A673 (cell line): ENCODE data around the gene TMEM248. TPM values are rescaled to one million over a fixed set of nuclear protein-coding genes. Genes with fewer than 3 reads are reported as not detected.

Experiments
- BruUV-seq: library from RNA; stranded (reverse); fragments of 400-500 nt; replicated peaks from 2 replicates; lab custom pipeline; 2021; lab: Mats Ljungman, UMichigan
- CTCF ChIA-PET: fragments of 300-600 bp; sonication (Branson Sonifier 250); formaldehyde crosslinking; loops from one replicate; lab custom pipeline; 2022; ENCODE audit warnings: antibody characterized with exemption; lab: Charles Lee
- POLR2A ChIA-PET: fragments of 300-600 bp; sonication (Branson Sonifier 250); formaldehyde crosslinking; loops from one replicate; lab custom pipeline; 2022; ENCODE audit warnings: antibody characterized with exemption; ENCODE audit not compliant: low non-redundant PET; lab: Charles Lee
- DNase-seq: peaks from one replicate; pipeline ENCODE4 v3.0.0-alpha.2; 2015; ENCODE audit warnings: low spot score
- H3K27ac ChIP-seq: fragments of 200-600 bp; sonication (generic); 2 replicates; pipeline ENCODE4 v1.5.1; 2016; ENCODE audit warnings: mixed run types, low read depth, mild to moderate bottlenecking, mixed read lengths, antibody characterized with exemption, low read length; ENCODE audit not compliant: poor library complexity, severe bottlenecking
- H3K27me3 ChIP-seq: fragments of 200-600 bp; sonication (generic); replicated peaks from 2 replicates; pipeline ENCODE4 v1.6.1; 2017; ENCODE audit warnings: mixed run types, low read depth, mild to moderate bottlenecking, mixed read lengths, antibody characterized with exemption, low read length; ENCODE audit not compliant: insufficient read depth, poor library complexity
- H3K36me3 ChIP-seq: fragments of 200-600 bp; sonication (generic); 2 replicates; pipeline ENCODE4 v1.6.1; 2016; ENCODE audit warnings: mixed run types, mild to moderate bottlenecking, mixed read lengths, antibody characterized with exemption, low read length; ENCODE audit not compliant: insufficient read depth, poor library complexity, severe bottlenecking
- H3K4me1 ChIP-seq: fragments of 200-600 bp; sonication (generic); 2 replicates; pipeline ENCODE4 v1.6.1; 2017; ENCODE audit warnings: mixed run types, mild to moderate bottlenecking, mixed read lengths, antibody characterized with exemption, low read length; ENCODE audit not compliant: insufficient read depth, poor library complexity, severe bottlenecking
- H3K4me3 ChIP-seq: fragments of 200-600 bp; sonication (generic); 2 replicates; pipeline ENCODE4 v1.5.1; 2016; ENCODE audit warnings: low read depth, mixed run types, mild to moderate bottlenecking, mixed read lengths, low read length; ENCODE audit not compliant: poor library complexity, severe bottlenecking
- H3K9me3 ChIP-seq: fragments of 200-600 bp; sonication (generic); 2 replicates; pipeline ENCODE4 v1.6.1; 2016; ENCODE audit warnings: mixed run types, low read depth, mild to moderate bottlenecking, mixed read lengths, antibody characterized with exemption, low read length; ENCODE audit not compliant: poor library complexity, severe bottlenecking
- CTCF ChIP-seq: fragments of 300-800, 200-600 bp; sonication (generic); conservative IDR thresholded peaks from 2 replicates; pipeline ENCODE4 v1.5.1; 2017; ENCODE audit warnings: low read depth, mild to moderate bottlenecking, antibody characterized with exemption, low read length, moderate library complexity, mixed read lengths
- EZH2 ChIP-seq: fragments of 200-600 bp; sonication (generic); IDR thresholded peaks from 2 replicates; pipeline ENCODE4 v1.6.1; 2017; ENCODE audit warnings: borderline replicate concordance, low read depth, mild to moderate bottlenecking, mixed read lengths, antibody characterized with exemption, low read length; ENCODE audit not compliant: poor library complexity, severe bottlenecking
- intact Hi-C: fragments of 100-400 bp; cut with micrococcal nuclease; formaldehyde crosslinking; loops from one replicate; pipeline ENCODE4 v1.10.0; 2022; ENCODE audit not compliant: unreplicated experiment
- total RNA-seq: library from RNA; stranded (reverse); gene quantifications from 2 replicates; pipeline ENCODE4 v1.2.3, GENCODE V29; 2021

TMEM248 gene
- total RNA-seq, 1 experiment from 2014 or later, result 77.0 TPM

GRCh38 chr7:66950311-66950710, 29.3 kb downstream of the TMEM248 start:
- ChIA-PET POLR2A (no interaction called here), CTCF (no interaction called here)
- Histone ChIP-seq H3K27me3 (no peaks in the 10 kb centered on the region), H3K27ac (no peak overlapping the region), H3K4me1 (no peaks in the 10 kb centered on the region), H3K4me3 (no peak overlapping the region), H3K36me3 (peaks cover 65% of the 10 kb centered on the region), H3K9me3 (no peaks in the 10 kb centered on the region)
- BruUV-seq, result no TSS peak
- no peak for DNase-seq
- intact Hi-C loops, result no loop called here
- no peak for TF ChIP-seq CTCF
- no peak for TF ChIP-seq EZH2

GRCh38 chr7:66950763-66951162, 29.7 kb downstream of the TMEM248 start:
- POLR2A ChIA-PET, result no interaction called here
- Histone ChIP-seq H3K36me3 (peaks cover 67% of the 10 kb centered on the region), H3K4me3 (no peak overlapping the region), H3K27ac (no peak overlapping the region), H3K9me3 (no peaks in the 10 kb centered on the region), H3K27me3 (no peaks in the 10 kb centered on the region), H3K4me1 (no peaks in the 10 kb centered on the region)
- intact Hi-C loops, result no loop called here
- no TSS peak for BruUV-seq
- no peak for DNase-seq
- CTCF ChIA-PET, result no interaction called here
- no peak for TF ChIP-seq CTCF
- TF ChIP-seq EZH2, result no peak

GRCh38 chr7:66952343-66953043, 31.5 kb downstream of the TMEM248 start:
- H3K27ac ChIP-seq, result no peak overlapping the region
- ChIA-PET POLR2A (no interaction called here), CTCF (no interaction called here)
- H3K36me3 ChIP-seq, result peaks cover 67% of the 10 kb centered on the region
- H3K27me3 ChIP-seq, result no peaks in the 10 kb centered on the region
- DNase-seq, result no peak
- TF ChIP-seq EZH2 (no peak), CTCF (no peak)
- no peaks in the 10 kb centered on the region for H3K9me3 ChIP-seq
- intact Hi-C loops, result no loop called here
- no TSS peak for BruUV-seq
- H3K4me3 ChIP-seq, result no peak overlapping the region
- no peaks in the 10 kb centered on the region for H3K4me1 ChIP-seq
